ENCODE results near the gene PPP4R4. TPM values are rescaled to one million over a fixed set of nuclear protein-coding genes. Genes with fewer than 3 reads are reported as not detected.

The PPP4R4 gene
- total RNA-seq, 4 donors from 2014 or later = 0.56 to 8.6 (median 1.7) TPM

GRCh38 chr14:94142247-94142646 is 31.9 kb upstream of the PPP4R4 start:
- TF ChIP-seq POLR2A (IDR thresholded peaks at IDR 0.05) (no peak), CTCF (IDR thresholded peaks at IDR 0.05) (no peak)
- WGBS, 2 donors = 84 to 86% methylated on average over 3 of the region's 3 CpGs
- intact Hi-C loops (cut with DNase I; ENCODE audit: low total_unique reads) = no loop called here
- peak in 1 of 2 donors; percentile 50 for DNase-seq (ENCODE audit: low spot score in 2 of 2)
- no peak overlapping the region for H3K4me3 ChIP-seq (ENCODE audit: low read depth, poor library complexity, severe bottlenecking)

DNA sequence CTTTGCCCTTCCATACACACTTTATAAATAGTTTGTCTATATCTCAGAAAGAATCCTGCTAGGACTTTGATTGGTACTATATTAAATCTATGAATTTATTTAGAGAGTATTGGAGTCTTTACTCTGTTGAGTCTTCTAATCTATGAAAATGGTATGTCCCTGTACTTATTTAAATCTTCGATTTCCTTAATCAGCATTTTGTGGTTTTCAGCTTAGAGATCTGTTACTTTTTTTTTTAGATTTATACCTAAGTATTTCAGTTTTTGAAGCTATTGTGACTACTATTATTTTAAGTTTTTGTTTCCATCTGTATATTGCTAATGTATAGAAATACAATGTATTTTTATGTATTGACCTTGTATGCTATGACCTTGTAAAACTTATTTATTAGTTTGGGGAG is 31.3 kb upstream of the PPP4R4 start:
- H3K4me3 ChIP-seq (ENCODE audit: low read depth, poor library complexity, severe bottlenecking) = no peak overlapping the region
- WGBS, 2 donors = 92 to 95% methylated on average over 1 of the region's 1 CpG
- TF ChIP-seq POLR2A (IDR thresholded peaks at IDR 0.05) (no peak), CTCF (IDR thresholded peaks at IDR 0.05) (no peak)
- intact Hi-C loops (cut with DNase I; ENCODE audit: low total_unique reads) = no loop called here
- DNase-seq (ENCODE audit: low spot score in 2 of 2) = no peak

DNA sequence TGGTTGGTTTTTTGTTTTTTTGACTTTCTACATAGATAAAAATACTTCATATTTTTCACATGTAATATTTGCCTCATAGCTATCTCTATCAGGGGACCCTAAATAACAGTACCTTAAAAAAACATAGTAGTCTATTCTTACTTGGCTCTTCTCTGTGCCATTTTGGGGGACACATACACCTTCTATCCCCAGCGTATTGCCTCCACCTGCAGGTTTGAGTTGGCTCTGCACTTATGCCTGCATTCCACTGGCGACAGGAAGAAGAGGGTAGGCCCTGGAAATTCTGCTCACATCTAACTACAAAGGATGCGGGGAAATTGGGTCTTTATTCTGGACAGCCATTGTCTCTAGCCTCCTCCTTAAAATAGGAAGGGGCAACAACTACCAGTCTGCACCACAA is 30.9 kb upstream of the PPP4R4 start:
- DNase-seq (ENCODE audit: low spot score in 2 of 2) = peak in 1 of 2 donors; percentile 18
- 80 to 93% methylated on average over 3 of the region's 3 CpGs for WGBS, 2 donors
- no peak for TF ChIP-seq POLR2A (IDR thresholded peaks at IDR 0.05)
- no peak for TF ChIP-seq CTCF (IDR thresholded peaks at IDR 0.05)
- intact Hi-C loops (cut with DNase I; ENCODE audit: low total_unique reads) = no loop called here
- no peak overlapping the region for H3K4me3 ChIP-seq (ENCODE audit: low read depth, poor library complexity, severe bottlenecking)

DNA sequence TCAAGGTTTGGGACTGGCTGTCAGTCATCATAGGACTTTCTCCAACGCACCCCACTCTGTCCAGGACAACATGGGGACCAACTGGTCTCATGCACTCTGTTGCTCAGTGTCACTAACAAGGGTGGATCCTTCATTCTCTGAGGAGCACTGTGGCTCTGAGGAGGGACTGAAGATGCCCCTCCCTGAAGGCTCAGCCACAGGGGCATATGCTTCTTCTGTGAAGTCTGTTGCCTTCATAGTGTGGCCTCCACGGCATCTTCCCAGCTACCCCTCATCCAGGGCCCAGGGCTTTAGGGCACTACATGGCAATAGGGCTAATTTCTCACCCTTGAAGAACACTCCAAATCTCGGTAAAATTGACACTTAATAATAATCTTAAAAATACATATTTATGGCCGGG is 30.4 kb upstream of the PPP4R4 start:
- WGBS, 2 donors = 92 to 93% methylated on average over 4 of the region's 4 CpGs
- H3K4me3 ChIP-seq (ENCODE audit: low read depth, poor library complexity, severe bottlenecking) = no peak overlapping the region
- peak in 1 of 2 donors; percentile 61 for DNase-seq (ENCODE audit: low spot score in 2 of 2)
- intact Hi-C loops (cut with DNase I; ENCODE audit: low total_unique reads) = no loop called here
- TF ChIP-seq CTCF (IDR thresholded peaks at IDR 0.05) = no peak
- no peak for TF ChIP-seq POLR2A (IDR thresholded peaks at IDR 0.05)

GRCh38 chr14:94144765-94145164 is 29.4 kb upstream of the PPP4R4 start:
- no peak overlapping the region for H3K4me3 ChIP-seq (ENCODE audit: low read depth, poor library complexity, severe bottlenecking)
- intact Hi-C loops (cut with DNase I; ENCODE audit: low total_unique reads) = no loop called here
- peak in 1 of 2 donors; percentile 45 for DNase-seq (ENCODE audit: low spot score in 2 of 2)
- WGBS, 2 donors = 50 to 76% methylated on average over 1 of the region's 1 CpG
- no peak for TF ChIP-seq CTCF (IDR thresholded peaks at IDR 0.05)
- TF ChIP-seq POLR2A (IDR thresholded peaks at IDR 0.05) = no peak

GRCh38 chr14:94145902-94146527 is 28.1 kb upstream of the PPP4R4 start:
- intact Hi-C loops (cut with DNase I; ENCODE audit: low total_unique reads) = no loop called here
- H3K4me3 ChIP-seq (ENCODE audit: low read depth, poor library complexity, severe bottlenecking) = no peak overlapping the region
- DNase-seq (ENCODE audit: low spot score in 2 of 2) = peak in 1 of 2 donors; percentile 32
- TF ChIP-seq POLR2A (IDR thresholded peaks at IDR 0.05) (no peak), CTCF (IDR thresholded peaks at IDR 0.05) (no peak)
- 71 to 88% methylated on average over 6 of the region's 6 CpGs for WGBS, 2 donors

Measured in lower leg skin (tissue), 4 donors.